IMR-90 (cell line): ENCODE results near the gene DPEP2NB. TPM values are rescaled to one million over a fixed set of nuclear protein-coding genes. Genes with fewer than 3 reads are reported as not detected.
"Not testable (repeated sequence)": the region's sequence is repeated elsewhere in the genome, so short reads cannot be mapped to it uniquely, and the experiment has no call there.

Source experiments
- ATAC-seq: fragments of 200-7000 bp; cut with Tn5 transposase; 2 replicates; pipeline ENCODE4 v1.9.1; 2020; ENCODE audit warnings: low read depth, mild to moderate bottlenecking, moderate library complexity
- BruUV-seq: library from RNA; stranded (reverse); fragments of 400-500 nt; replicated peaks from 2 replicates; lab custom pipeline; 2021; lab: Mats Ljungman, UMichigan
- CTCF ChIA-PET: fragments of 300-600 bp; formaldehyde crosslinking; extraction: SDS; loops from one replicate; lab custom pipeline; 2021; ENCODE audit warnings: antibody characterized with exemption; lab: Yijun Ruan, JAX
- POLR2A ChIA-PET: fragments of 300-600 bp; sonication (Branson Sonifier 250); formaldehyde crosslinking; loops from one replicate; lab custom pipeline; 2022; ENCODE audit warnings: antibody characterized with exemption; ENCODE audit not compliant: unreplicated experiment; lab: Charles Lee
- DNase-seq: peaks from one replicate; pipeline ENCODE4 v3.0.0; 2013
- H2AFZ ChIP-seq: replicated peaks from 2 replicates; pipeline ENCODE3; 2013; ENCODE audit warnings: low read length, mild to moderate bottlenecking; ENCODE audit not compliant: poor library complexity
- H2AK5ac ChIP-seq: 2 replicates; pipeline ENCODE4 v1.6.1; 2013; ENCODE audit warnings: low read depth, low read length, inconsistent platforms
- H2AK9ac ChIP-seq: replicated peaks from 2 replicates; pipeline ENCODE3; 2013; ENCODE audit warnings: mild to moderate bottlenecking, low read depth, low read length, moderate library complexity; ENCODE audit not compliant: poor library complexity
- H2BK120ac ChIP-seq: 2 replicates; pipeline ENCODE4 v1.6.1; 2013; ENCODE audit warnings: low read depth, low read length, inconsistent platforms
- H2BK15ac ChIP-seq: 3 replicates; pipeline ENCODE4 v1.6.1; 2013; ENCODE audit warnings: low read depth, low read length, inconsistent platforms
- H2BK20ac ChIP-seq: 2 replicates; pipeline ENCODE4 v1.6.1; 2013; ENCODE audit warnings: low read depth, mild to moderate bottlenecking, inconsistent platforms, low read length, moderate library complexity
- H2BK5ac ChIP-seq: 2 replicates; pipeline ENCODE4 v1.6.1; 2013; ENCODE audit warnings: mild to moderate bottlenecking, low read depth, low read length, inconsistent platforms; ENCODE audit not compliant: poor library complexity, severe bottlenecking
- H3K14ac ChIP-seq: replicated peaks from 2 replicates; pipeline ENCODE4 v1.6.1; 2013; ENCODE audit warnings: low read depth, low read length, inconsistent platforms
- H3K18ac ChIP-seq: 2 replicates; pipeline ENCODE4 v1.6.1; 2013; ENCODE audit warnings: low read depth, low read length, control low read depth
- H3K23ac ChIP-seq: 2 replicates; pipeline ENCODE4 v1.6.1; 2013; ENCODE audit warnings: low read depth, low read length, inconsistent platforms
- H3K27ac ChIP-seq: 2 replicates; pipeline ENCODE4 v1.5.1; 2013; ENCODE audit warnings: mild to moderate bottlenecking, control low read depth, low read length; ENCODE audit not compliant: insufficient read depth
- H3K27me3 ChIP-seq: 2 replicates; pipeline ENCODE4 v1.6.1; 2013; ENCODE audit warnings: low read length; ENCODE audit not compliant: control insufficient read depth, insufficient read depth
- H3K36me3 ChIP-seq: 2 replicates; pipeline ENCODE4 v1.6.1; 2013; ENCODE audit warnings: low read length, mixed read lengths; ENCODE audit not compliant: control insufficient read depth, insufficient read depth
- H3K4ac ChIP-seq: 2 replicates; pipeline ENCODE4 v1.6.1; 2013; ENCODE audit warnings: low read depth, low read length, inconsistent platforms
- H3K4me1 ChIP-seq: 2 replicates; pipeline ENCODE4 v1.6.1; 2013; ENCODE audit warnings: low read length, mixed read lengths; ENCODE audit not compliant: control insufficient read depth, insufficient read depth
- H3K4me2 ChIP-seq: 2 replicates; pipeline ENCODE4 v1.6.1; 2013; ENCODE audit warnings: low read depth, mild to moderate bottlenecking, control low read depth, low read length, moderate library complexity
- H3K4me3 ChIP-seq: 2 replicates; pipeline ENCODE4 v1.5.1; 2013; ENCODE audit warnings: low read depth, mild to moderate bottlenecking, control low read depth, low read length, moderate library complexity; ENCODE audit not compliant: insufficient read depth
- H3K56ac ChIP-seq: 2 replicates; pipeline ENCODE4 v1.6.1; 2013; ENCODE audit warnings: low read length, inconsistent platforms; ENCODE audit not compliant: insufficient read depth; ENCODE audit errors: extremely low read depth
- H3K79me1 ChIP-seq, 2 experiments: 2 replicates each; pipeline ENCODE4 v1.6.1; 2013; ENCODE audit warnings: low read length in 2 of 2, inconsistent platforms in 1 of 2, low read depth in 1 of 2
- H3K9ac ChIP-seq: 2 replicates; pipeline ENCODE4 v1.6.1; 2013; ENCODE audit warnings: low read depth, low read length, control low read depth
- H3K9me1 ChIP-seq: 2 replicates; pipeline ENCODE4 v1.6.1; 2013; ENCODE audit warnings: low read length, inconsistent platforms; ENCODE audit not compliant: insufficient read depth
- H3K9me3 ChIP-seq: 2 replicates; pipeline ENCODE4 v1.6.1; 2013; ENCODE audit warnings: low read length; ENCODE audit not compliant: control insufficient read depth, insufficient read depth
- H4K20me1 ChIP-seq: 2 replicates; pipeline ENCODE4 v1.6.1; 2013; ENCODE audit warnings: low read length, inconsistent platforms; ENCODE audit not compliant: insufficient read depth
- H4K5ac ChIP-seq: 2 replicates; pipeline ENCODE4 v1.6.1; 2013; ENCODE audit warnings: mild to moderate bottlenecking, low read depth, low read length, control low read depth
- H4K8ac ChIP-seq, 2 experiments: 2 replicates each; pipeline ENCODE4 v1.6.1; 2013; ENCODE audit warnings: low read depth in 2 of 2, low read length in 2 of 2, control low read depth in 1 of 2, inconsistent platforms in 1 of 2
- H4K91ac ChIP-seq: 2 replicates; pipeline ENCODE4 v1.6.1; 2013; ENCODE audit warnings: low read depth, low read length, inconsistent platforms; ENCODE audit not compliant: insufficient read depth
- MXI1 ChIP-seq: IDR thresholded peaks from 2 replicates; pipeline ENCODE4 v1.6.1; 2012; ENCODE audit warnings: low read depth, mild to moderate bottlenecking, low read length, moderate library complexity, borderline replicate concordance
- WGBS, 2 experiments: methylation state at CpG; one replicate each; pipeline versions ENCODE4 v1.1.5 to v1.1.7; 2013; ENCODE audit warnings: missing lambda C conversion rate in 2 of 2; ENCODE audit not compliant: insufficient read length in 1 of 2; ENCODE audit errors: extremely low coverage in 2 of 2; 5-methylcytosine and 5-hydroxymethylcytosine counted together
- dilution Hi-C: fragments of 300-500 bp; cut with HindIII; formaldehyde crosslinking; loops from one replicate; pipeline ENCODE4 v1.14.3; 2018; ENCODE audit warnings: low sequenced_read_pairs; ENCODE audit not compliant: unreplicated experiment
- in situ Hi-C: fragments of 300-500 bp; cut with MboI; formaldehyde crosslinking; loops from 3 replicates; pipeline ENCODE4 v1.14.3; 2019; ENCODE audit warnings: low sequenced_read_pairs, inconsistent platforms, mixed read lengths
- intact Hi-C: fragments of 100-400 bp; cut with micrococcal nuclease; formaldehyde crosslinking; loops from 2 replicates; pipeline ENCODE4 v1.10.0; 2022
- polyA plus RNA-seq, 3 experiments: library from polyadenylated mRNA; depleted of rRNA; stranded (reverse); fragments of >200 nt; gene quantifications; 2 replicates each; pipeline ENCODE4 v1.2.3, GENCODE V29; 2012; ENCODE audit warnings: low replicate concordance in 1 of 3
- total RNA-seq: library from RNA; depleted of rRNA; stranded (reverse); fragments of >200 nt; gene quantifications from 2 replicates; pipeline ENCODE4 v1.2.3, GENCODE V29; 2012

DPEP2NB gene
- total and polyA plus RNA-seq, 2 of the 4 experiments (the other 2 are of a cell fraction) = not detected

DNA sequence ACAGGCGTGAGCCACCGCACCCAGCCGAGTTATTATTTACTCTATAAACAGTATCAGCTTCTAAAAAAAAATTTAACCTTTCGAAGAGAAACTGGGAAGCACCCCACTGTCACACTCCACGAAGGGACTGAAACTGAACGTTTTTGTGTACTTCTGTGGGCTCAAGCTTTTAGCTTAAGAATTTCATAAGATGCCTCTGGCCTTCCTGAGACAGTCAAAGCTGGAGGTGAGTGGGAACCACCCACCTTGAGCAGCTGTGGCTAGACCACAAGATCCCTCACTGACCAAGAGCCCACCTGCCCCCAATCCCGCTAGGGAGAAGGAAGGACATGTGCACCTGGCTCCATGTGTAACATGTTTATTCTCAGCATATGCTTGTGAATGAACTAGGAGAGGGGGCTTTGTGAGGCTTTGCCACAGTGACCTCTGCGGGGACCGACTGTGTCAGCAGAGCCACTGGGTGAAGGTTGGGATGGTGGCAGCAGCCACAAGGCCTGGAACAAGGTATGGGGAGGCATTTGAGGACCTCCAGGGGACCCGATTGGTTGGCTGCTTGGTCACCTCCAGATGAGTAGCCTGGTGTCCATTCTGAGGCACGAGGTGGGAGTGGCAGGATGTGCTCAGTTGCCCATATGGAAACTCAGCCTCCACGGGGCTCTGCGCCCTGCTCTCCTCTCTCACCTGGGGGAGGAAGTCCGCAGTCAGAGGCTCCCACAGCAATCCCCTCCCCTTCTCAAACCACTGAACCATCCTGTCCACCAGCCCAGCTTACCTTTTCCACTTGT is 40.2 kb downstream of the DPEP2NB start:
- Histone ChIP-seq H3K23ac (no peak overlapping the region), H2BK15ac (no peak overlapping the region), H3K9ac (no peak overlapping the region), H3K79me1 (no peaks in the 10 kb centered on the region), H2AFZ (no peak overlapping the region), H4K91ac (no peak overlapping the region), H3K14ac (no peak overlapping the region), H2AK9ac (no peak overlapping the region), H3K27me3 (peaks cover 29% of the 10 kb centered on the region), H3K9me1 (no peaks in the 10 kb centered on the region), H3K4me1 (no peaks in the 10 kb centered on the region), H4K5ac (no peak overlapping the region), H4K8ac (no peak overlapping the region), H3K36me3 (no peaks in the 10 kb centered on the region), H2BK20ac (no peak overlapping the region), H2BK120ac (no peak overlapping the region), H3K4me2 (no peak overlapping the region), H3K18ac (no peak overlapping the region), H4K20me1 (no peaks in the 10 kb centered on the region; the same call in 1 of the 2 replicates), H3K56ac (no peak overlapping the region), H3K4ac (no peak overlapping the region), H3K9me3 (no peaks in the 10 kb centered on the region), H2AK5ac (no peak overlapping the region), H2BK5ac (no peak overlapping the region), H3K4me3 (no peak overlapping the region), H3K27ac (no peak overlapping the region)
- 78% methylated on average over 4 of the region's 14 CpGs; no CpG with 5 or more reads in 1 of the 2 experiments for WGBS, 2 experiments
- CTCF ChIA-PET = no interaction called here
- no peak for TF ChIP-seq MXI1
- in situ Hi-C loops = no loop called here
- POLR2A ChIA-PET = no interaction called here
- DNase-seq (no peak), ATAC-seq (no peak)
- dilution Hi-C loops = no loop called here
- BruUV-seq = no TSS peak
- intact Hi-C loops = no loop called here

DNA sequence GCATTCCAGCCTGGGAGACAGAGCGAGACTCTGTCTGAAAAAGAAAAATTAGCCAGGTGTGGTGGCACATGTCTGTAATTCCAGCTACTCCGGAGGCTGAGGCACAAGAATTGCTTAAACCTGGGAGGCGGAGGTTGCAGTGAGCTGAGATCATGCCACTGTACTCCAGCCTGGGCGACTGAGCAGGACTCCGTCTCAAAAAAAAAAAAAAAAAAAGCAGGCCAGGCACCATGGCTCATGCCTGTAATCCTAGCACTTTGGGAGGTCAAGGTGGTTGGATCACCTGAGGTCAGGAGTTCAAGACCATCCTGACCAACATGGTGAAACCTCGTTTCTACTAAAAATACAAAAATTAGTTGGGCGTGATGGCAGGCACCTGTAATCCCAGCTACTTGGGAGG is 43.4 kb downstream of the DPEP2NB start:
- H3K4ac ChIP-seq, H3K14ac ChIP-seq, in situ Hi-C loops, H3K18ac ChIP-seq, H2BK20ac ChIP-seq, dilution Hi-C loops, H4K20me1 ChIP-seq, H2BK120ac ChIP-seq, BruUV-seq, H2AK5ac ChIP-seq, H3K56ac ChIP-seq, intact Hi-C loops, H2AFZ ChIP-seq, H3K36me3 ChIP-seq, H3K9me3 ChIP-seq, H2BK15ac ChIP-seq, H2BK5ac ChIP-seq, H3K9ac ChIP-seq, H4K5ac ChIP-seq, H3K27ac ChIP-seq, CTCF ChIA-PET, DNase-seq, H4K91ac ChIP-seq, H3K23ac ChIP-seq, H4K8ac ChIP-seq, H3K4me1 ChIP-seq, H3K4me3 ChIP-seq, H2AK9ac ChIP-seq, H3K4me2 ChIP-seq, POLR2A ChIA-PET, ATAC-seq, H3K9me1 ChIP-seq: not testable (repeated sequence)
- 96% methylated on average over 3 of the region's 7 CpGs; no CpG with 5 or more reads in 1 of the 2 experiments for WGBS, 2 experiments
- Histone ChIP-seq H3K27me3 (peaks cover 13% of the 10 kb centered on the region), H3K79me1 (peaks cover 0 to 10% of the 10 kb centered on the region in 2 experiments; a peak in 2 of 4 replicates)
